ENCODE results near the gene PRAMEF5.
"Not testable (repeated sequence)": the region's sequence is repeated elsewhere in the genome, so short reads cannot be mapped to it uniquely, and the experiment has no call there.

Gene PRAMEF5

DNA sequence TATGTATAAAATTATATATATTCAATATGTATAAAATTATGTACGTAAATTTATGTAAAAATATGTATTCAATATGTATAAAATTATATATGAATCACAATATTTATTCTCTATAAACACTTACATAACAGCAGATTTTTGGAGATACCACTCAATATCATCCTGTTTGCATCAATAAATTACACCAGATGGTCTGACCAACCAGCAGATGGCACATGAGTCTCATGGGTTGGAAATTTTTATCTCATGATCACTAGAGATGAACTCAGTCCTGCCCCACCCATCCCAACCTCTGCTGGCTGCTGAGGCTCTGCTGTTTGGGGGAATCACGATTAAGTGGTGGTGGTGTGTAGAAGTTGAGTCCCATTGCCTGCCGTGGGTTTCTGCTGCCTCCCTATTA is 25.6 kb downstream of the PRAMEF5 start:
- not testable (repeated sequence) for DNase-seq

DNA sequence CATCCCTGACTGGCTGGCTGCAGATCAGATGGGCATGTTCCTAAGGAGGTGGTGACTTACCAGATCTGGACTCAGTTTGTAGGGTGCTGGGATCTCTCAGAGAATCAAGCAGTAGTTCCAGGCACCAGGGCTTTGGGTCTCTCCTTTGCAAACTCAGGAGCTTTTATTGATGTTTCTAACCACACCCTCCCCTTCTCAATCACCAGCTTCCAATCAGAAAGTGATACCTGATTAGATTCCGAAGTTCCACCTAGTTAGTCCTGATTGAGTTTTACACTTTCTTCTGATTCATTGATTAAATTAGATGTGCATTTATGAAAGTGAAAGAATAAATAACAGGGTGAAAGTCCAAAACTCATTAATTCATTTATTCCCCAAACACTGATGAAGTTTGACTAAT is 31.0 kb downstream of the PRAMEF5 start, which contains the start of gene PRAMEF8:
Gene PRAMEF8, minus strand, starts transcription at position 101 of the 400 bp plus-strand sequence. CDS start 1,046 bp downstream, outside the sequence.
- DNase-seq, result not testable (repeated sequence)

DNA sequence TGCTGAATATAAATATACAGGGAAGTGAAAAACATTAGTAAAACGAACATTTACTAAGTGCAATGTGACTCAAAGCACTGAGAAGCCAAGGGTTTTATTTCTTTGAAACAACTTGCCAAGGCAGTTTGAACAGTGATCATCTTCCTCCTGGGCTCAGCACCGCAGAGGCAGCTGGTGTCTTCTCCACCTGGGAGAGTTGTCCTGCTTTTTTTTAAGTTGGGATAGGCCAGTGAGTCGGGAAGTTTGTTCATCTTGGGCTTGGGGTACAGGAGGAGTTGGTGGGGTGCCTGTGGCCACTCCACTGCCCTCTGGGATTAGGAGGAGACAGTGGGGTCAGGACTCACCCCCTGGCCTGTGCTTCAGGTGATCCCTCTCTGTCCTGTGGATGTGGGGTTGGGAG is 35.0 kb downstream of the PRAMEF5 start:
- not testable (repeated sequence) for DNase-seq

DNA sequence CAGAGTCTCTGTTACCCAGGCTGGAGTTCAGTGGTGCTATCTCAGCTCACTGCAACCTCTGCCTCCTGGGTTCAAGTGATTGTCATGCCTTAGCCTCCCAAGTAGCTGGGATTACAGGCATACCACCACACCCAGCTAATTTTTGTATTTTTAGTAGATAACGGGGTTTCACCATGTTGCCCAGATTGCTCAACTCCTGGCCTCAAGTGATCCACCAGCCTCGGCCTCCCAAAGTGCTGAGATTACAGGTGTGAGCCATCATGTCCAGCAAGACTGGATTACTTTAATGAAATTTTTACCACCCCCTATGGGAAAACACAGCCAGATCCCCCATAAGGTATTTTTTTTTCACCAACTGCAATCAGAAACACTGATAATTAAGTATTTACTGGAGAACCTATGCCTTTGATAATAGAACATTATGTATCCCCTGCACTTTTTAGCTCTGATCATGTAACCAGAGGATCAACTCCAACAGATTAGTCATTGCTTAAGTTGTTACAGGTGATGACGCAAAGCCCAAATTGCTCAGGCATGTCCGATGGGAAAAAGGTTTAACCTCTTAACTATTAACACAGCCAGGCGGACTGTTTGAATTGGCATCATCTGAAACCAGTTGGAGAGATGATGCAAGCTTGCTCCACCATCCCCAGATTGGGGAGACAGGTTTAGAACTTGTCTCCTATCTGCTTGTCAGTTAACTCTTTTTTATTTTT is 43.4 kb downstream of the PRAMEF5 start:
- DNase-seq, result not testable (repeated sequence)

DNA sequence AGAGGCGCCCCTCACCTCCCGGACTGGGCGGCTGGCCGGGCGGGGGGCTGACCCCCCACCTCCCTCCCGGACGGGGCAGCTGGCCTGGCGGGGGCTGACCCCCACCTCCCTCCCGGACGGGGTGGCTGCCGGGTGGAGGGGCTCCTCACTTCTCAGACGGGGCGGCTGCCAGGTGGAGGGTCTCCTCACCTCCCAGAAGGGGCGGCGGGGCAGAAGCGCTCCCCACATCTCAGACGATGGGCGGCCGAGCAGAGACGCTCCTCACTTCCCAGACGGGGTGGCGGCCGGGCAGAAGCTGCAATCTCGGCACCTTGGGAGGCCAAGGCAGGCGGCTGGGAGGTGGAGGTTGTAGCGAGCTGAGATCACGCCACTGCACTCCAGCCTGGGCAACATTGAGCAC is 44.7 kb downstream of the PRAMEF5 start:
- not testable (repeated sequence) for DNase-seq

DNA sequence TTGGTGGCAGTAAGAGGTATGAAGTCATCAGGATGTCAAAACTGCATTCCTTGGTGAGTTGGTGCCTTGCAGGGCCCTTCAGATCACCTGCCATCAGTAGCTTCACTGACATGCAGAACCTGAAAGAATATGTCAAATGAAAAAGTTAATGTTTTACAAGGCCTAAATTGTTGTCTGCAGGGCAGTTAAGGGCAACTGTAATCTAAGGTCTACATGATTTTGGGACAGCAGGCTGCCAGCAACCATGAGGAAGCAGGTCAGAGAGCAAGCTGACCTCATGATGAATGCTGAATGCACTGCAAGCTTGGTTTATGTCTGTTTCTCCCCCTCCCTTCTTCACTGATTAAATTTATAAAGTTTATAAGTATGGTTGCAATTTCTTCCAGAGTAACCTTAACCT is 48.2 kb downstream of the PRAMEF5 start:
- DNase-seq, result not testable (repeated sequence)

DNA sequence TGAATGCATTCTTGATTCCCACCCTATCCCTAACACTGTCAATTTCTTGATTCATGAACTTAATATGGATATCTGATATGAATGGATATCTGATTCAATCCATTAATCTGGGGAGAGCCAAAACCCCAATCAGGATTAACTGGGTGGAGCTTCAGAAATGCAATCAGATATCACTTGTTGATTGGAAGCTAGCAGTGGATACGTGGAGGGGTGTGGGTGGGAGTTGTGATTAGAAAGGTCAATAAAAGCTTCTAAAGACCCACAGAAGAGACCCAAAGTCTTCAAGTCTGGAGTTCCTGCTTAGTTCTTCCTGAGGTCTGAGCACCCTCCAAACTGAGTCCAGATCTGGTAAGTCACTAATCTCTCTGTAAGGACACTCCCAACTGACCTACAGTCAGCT is 49.2 kb downstream of the PRAMEF5 start, which contains the start of gene PRAMEF33:
Gene PRAMEF33, plus strand, starts transcription at position 301 of the 400 bp plus-strand sequence. CDS start 2,416 bp downstream, outside the sequence.
- not testable (repeated sequence) for DNase-seq

Data from suppressor macrophage (primary cell).